OCI-LY7 (cell line): ENCODE data around the gene DPH1. TPM values are rescaled to one million over a fixed set of nuclear protein-coding genes. Genes with fewer than 3 reads are reported as not detected.

Experiments used
- BruUV-seq: library from RNA; stranded (reverse); fragments of 400-500 nt; replicated peaks from 2 replicates; lab custom pipeline; 2021; lab: Mats Ljungman, UMichigan
- CTCF ChIA-PET: fragments of 300-600 bp; sonication (Branson Sonifier 250); formaldehyde crosslinking; loops from one replicate; lab custom pipeline; 2022; ENCODE audit warnings: antibody characterized with exemption; ENCODE audit not compliant: unreplicated experiment; lab: Charles Lee
- POLR2A ChIA-PET: fragments of 300-600 bp; sonication (Branson Sonifier 250); formaldehyde crosslinking; loops from one replicate; lab custom pipeline; 2022; ENCODE audit warnings: antibody characterized with exemption; lab: Charles Lee
- DNase-seq: peaks from one replicate; pipeline ENCODE4 v3.0.0-alpha.2; 2015; ENCODE audit warnings: low spot score
- H2AFZ ChIP-seq: fragments of 200-600 bp; sonication (generic), shearing (Covaris generic); 2 replicates; pipeline ENCODE4 v1.6.1; 2014; ENCODE audit warnings: mild to moderate bottlenecking, antibody characterized with exemption, low read length, moderate library complexity
- H3K27ac ChIP-seq: fragments of 200-600 bp; sonication (generic); 2 replicates; pipeline ENCODE4 v1.5.1; 2014; ENCODE audit warnings: mixed run types, low read depth, mild to moderate bottlenecking, moderate library complexity, low read length, inconsistent platforms; ENCODE audit not compliant: poor library complexity, severe bottlenecking
- H3K36me3 ChIP-seq: fragments of 200-600 bp; sonication (generic); 2 replicates; pipeline ENCODE4 v1.6.1; 2014; ENCODE audit warnings: mild to moderate bottlenecking, antibody characterized with exemption, low read length, moderate library complexity, mixed read lengths; ENCODE audit not compliant: insufficient read depth
- H3K4me1 ChIP-seq: fragments of 200-600 bp; sonication (generic); 2 replicates; pipeline ENCODE4 v1.5.1; 2014; ENCODE audit warnings: mild to moderate bottlenecking, low read length; ENCODE audit not compliant: insufficient read depth, poor library complexity, severe bottlenecking
- H3K4me2 ChIP-seq: fragments of 200-600 bp; sonication (generic); 2 replicates; pipeline ENCODE4 v1.6.1; 2014; ENCODE audit warnings: mild to moderate bottlenecking, low read length
- H3K4me3 ChIP-seq: fragments of 200-600 bp; sonication (generic); 2 replicates; pipeline ENCODE4 v1.5.1; 2014; ENCODE audit warnings: mild to moderate bottlenecking, low read depth, low read length; ENCODE audit not compliant: poor library complexity, severe bottlenecking
- H3K79me2 ChIP-seq: fragments of 200-600 bp; sonication (generic); 2 replicates; pipeline ENCODE4 v1.6.1; 2016; ENCODE audit warnings: low read depth, mild to moderate bottlenecking, low read length, moderate library complexity, mixed read lengths; ENCODE audit not compliant: insufficient read depth
- H3K9me2 ChIP-seq: fragments of 200-600 bp; sonication (generic); 2 replicates; pipeline ENCODE4 v1.6.1; 2016; ENCODE audit warnings: mild to moderate bottlenecking, low read length, mixed read lengths; ENCODE audit not compliant: insufficient read depth
- H3K9me3 ChIP-seq: fragments of 200-600 bp; sonication (generic); 2 replicates; pipeline ENCODE4 v1.6.1; 2014; ENCODE audit warnings: mild to moderate bottlenecking, mixed run types, low read length, mixed read lengths
- H4K20me1 ChIP-seq: fragments of 200-600 bp; sonication (generic); 2 replicates; pipeline ENCODE4 v1.6.1; 2014; ENCODE audit warnings: mild to moderate bottlenecking, antibody characterized with exemption, low read length, moderate library complexity, mixed read lengths; ENCODE audit not compliant: insufficient read depth
- CTCF ChIP-seq: fragments of 200-600 bp; sonication (generic); conservative IDR thresholded peaks from 2 replicates; pipeline ENCODE4 v1.5.1; 2014; ENCODE audit warnings: mild to moderate bottlenecking, antibody characterized with exemption, low read length, moderate library complexity, mixed read lengths
- EZH2phosphoT487 ChIP-seq: fragments of 200-600 bp; sonication (generic); IDR thresholded peaks from 2 replicates; pipeline ENCODE4 v1.6.1; 2018; ENCODE audit warnings: low read depth, borderline replicate concordance, mild to moderate bottlenecking, mixed run types, antibody characterized with exemption, low read length, moderate library complexity, mixed read lengths
- intact Hi-C: fragments of 100-400 bp; cut with micrococcal nuclease; formaldehyde crosslinking; loops from one replicate; pipeline ENCODE4 v1.10.0; 2022; ENCODE audit not compliant: unreplicated experiment
- total RNA-seq, 2 experiments: library from RNA; depleted of rRNA in 1 of 2; stranded (reverse); fragments of >200 nt in 1 of 2; shearing (Covaris generic) in 1 of 2; gene quantifications; 2 replicates each; pipeline ENCODE4 v1.2.3, GENCODE V29; 2014 to 2022

DPH1 gene
- total RNA-seq, 2 experiments from 2014 or later: 26.5 to 35.1 TPM

- H3K4me2 ChIP-seq: no peak overlapping the region
- no peak overlapping the region for H3K27ac ChIP-seq
- BruUV-seq: no TSS peak
- no peaks in the 10 kb centered on the region for H3K9me3 ChIP-seq
- intact Hi-C loops: no loop called here
- ChIA-PET POLR2A (no interaction called here), CTCF (no interaction called here)
- no peak overlapping the region for H3K4me3 ChIP-seq
- no peak for DNase-seq
- no peaks in the 10 kb centered on the region for H3K9me2 ChIP-seq
- no peaks in the 10 kb centered on the region for H3K36me3 ChIP-seq
- H2AFZ ChIP-seq: no peak overlapping the region
- H4K20me1 ChIP-seq: no peaks in the 10 kb centered on the region
- H3K79me2 ChIP-seq: no peaks in the 10 kb centered on the region
- TF ChIP-seq EZH2phosphoT487 (no peak), CTCF (no peak)
- peaks cover 26% of the 10 kb centered on the region for H3K4me1 ChIP-seq
Measured at GRCh38 chr17:2061441-2061958, 31.5 kb downstream of the DPH1 start.

- H3K9me2 ChIP-seq: no peaks in the 10 kb centered on the region
- DNase-seq: no peak
- no peak overlapping the region for H3K27ac ChIP-seq
- no peak overlapping the region for H3K4me3 ChIP-seq
- intact Hi-C loops: no loop called here
- H3K4me1 ChIP-seq: peaks cover 26% of the 10 kb centered on the region
- H3K36me3 ChIP-seq: no peaks in the 10 kb centered on the region
- no peak overlapping the region for H3K4me2 ChIP-seq
- TF ChIP-seq EZH2phosphoT487: no peak
- no peak for TF ChIP-seq CTCF
- no peak overlapping the region for H2AFZ ChIP-seq
- CTCF ChIA-PET: no interaction called here
- POLR2A ChIA-PET: no interaction called here
- BruUV-seq: no TSS peak
- H3K79me2 ChIP-seq: no peaks in the 10 kb centered on the region
- H4K20me1 ChIP-seq: no peaks in the 10 kb centered on the region
- no peaks in the 10 kb centered on the region for H3K9me3 ChIP-seq
Measured at GRCh38 chr17:2062571-2063183, 32.7 kb downstream of the DPH1 start.
